GM21723 (cell line): Measurements from ENCODE around the gene TMEM186.
"Not testable (repeated sequence)": the region's sequence is repeated elsewhere in the genome, so short reads cannot be mapped to it uniquely, and the experiment has no call there.

Experiments
- ATAC-seq: cut with Tn5 transposase; IDR thresholded peaks from one replicate; pipeline ENCODE4 v1.9.1; 2021; ENCODE audit warnings: mild to moderate bottlenecking, moderate library complexity; ENCODE audit not compliant: unreplicated experiment

TMEM186 gene

DNA sequence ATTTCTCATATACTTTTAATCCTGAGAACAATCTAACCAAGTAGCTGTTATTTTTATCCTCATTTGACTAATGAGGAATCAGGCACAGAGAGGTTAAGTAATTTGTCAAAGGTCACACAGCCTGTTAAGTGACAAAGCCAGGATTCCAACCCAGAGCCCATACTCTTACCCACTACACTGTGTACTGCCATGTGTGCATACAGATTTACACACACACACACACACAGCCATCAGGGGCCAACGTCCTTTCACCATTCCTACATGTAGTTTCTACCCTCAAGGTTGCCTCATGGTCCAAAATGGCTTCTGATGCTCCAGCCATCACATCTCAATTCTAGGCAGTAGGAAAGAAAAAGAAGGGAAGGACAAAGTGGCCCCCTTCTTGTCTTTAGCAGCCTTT is 22.1 kb downstream of the TMEM186 start:
- ATAC-seq, result no peak

- no peak for ATAC-seq
Measured at GRCh38 chr16:8774208-8774607, 23.2 kb downstream of the TMEM186 start.

- no peak for ATAC-seq
Measured at GRCh38 chr16:8773537-8773936, 23.9 kb downstream of the TMEM186 start.

- ATAC-seq, result no peak
Measured at GRCh38 chr16:8768692-8769091, 28.7 kb downstream of the TMEM186 start.

GRCh38 chr16:8768283-8768682 is 29.2 kb downstream of the TMEM186 start:
- no peak for ATAC-seq

GRCh38 chr16:8767176-8767575 is 30.3 kb downstream of the TMEM186 start:
- no peak for ATAC-seq

GRCh38 chr16:8764525-8765250 is 32.8 kb downstream of the TMEM186 start:
- ATAC-seq, result no peak

- no peak for ATAC-seq
Measured at GRCh38 chr16:8763899-8764298, 33.5 kb downstream of the TMEM186 start.

DNA sequence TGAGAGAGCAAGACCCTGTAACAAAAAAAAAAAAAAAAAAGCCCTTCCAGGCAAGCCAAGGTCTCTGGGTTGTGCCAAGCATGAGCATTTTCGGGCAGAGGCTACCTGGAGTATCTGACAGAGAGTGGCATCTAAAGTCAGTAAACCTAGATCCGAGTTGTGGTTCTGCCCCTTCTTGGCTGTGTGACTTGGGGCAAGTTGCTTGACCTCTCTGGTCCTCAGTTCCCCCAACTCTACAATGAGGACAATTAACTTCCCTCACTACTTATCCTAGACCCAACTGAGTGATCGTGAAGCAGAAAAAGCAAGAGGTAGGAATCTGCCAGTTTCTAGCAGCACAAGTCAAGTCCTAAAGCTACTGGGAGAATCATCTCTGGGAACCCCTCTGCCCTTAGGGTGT is 34.4 kb downstream of the TMEM186 start:
- ATAC-seq, result no peak

DNA sequence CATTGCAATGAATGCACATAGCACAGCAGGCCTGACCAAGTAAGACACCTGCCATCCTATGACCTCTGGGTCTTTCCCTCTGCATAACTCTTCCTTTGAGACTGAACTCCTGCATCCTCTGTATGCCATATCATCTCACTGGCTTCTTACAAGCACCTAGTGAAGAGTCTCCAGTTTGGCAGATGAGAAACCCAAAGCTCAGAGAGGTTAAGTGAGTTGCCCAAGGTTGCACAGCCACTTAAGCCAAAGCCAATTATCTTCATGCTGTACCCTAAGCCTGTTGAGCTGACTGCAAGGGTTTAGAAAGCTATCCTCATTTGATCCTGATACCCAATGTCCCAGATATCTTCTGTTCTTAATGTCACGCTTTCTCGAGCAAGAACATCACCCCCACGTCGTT is 35.2 kb downstream of the TMEM186 start:
- no peak for ATAC-seq

DNA sequence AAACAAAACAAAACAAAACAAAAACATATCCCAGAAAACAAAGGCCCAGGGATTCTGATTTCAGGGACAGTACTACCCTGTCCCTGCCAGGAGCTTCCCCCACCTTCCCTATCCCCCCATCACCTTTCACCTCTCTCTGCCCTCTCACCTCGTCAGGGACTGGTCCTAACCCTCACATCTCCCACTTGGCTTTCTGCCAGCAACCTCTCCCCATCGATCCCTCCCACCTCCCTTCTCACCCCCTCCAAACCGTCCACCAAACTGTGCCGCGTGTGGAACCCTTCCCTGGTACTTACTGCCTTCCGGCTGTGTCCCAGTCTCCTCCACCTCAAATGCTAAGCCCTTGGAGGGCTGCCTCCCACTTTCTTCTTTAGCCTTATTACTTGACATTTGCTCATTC is 36.4 kb downstream of the TMEM186 start:
- ATAC-seq, result no peak

- ATAC-seq, result no peak
Measured at GRCh38 chr16:8760021-8760420, 37.4 kb downstream of the TMEM186 start.

GRCh38 chr16:8758022-8758421 is 39.4 kb downstream of the TMEM186 start:
- no peak for ATAC-seq

DNA sequence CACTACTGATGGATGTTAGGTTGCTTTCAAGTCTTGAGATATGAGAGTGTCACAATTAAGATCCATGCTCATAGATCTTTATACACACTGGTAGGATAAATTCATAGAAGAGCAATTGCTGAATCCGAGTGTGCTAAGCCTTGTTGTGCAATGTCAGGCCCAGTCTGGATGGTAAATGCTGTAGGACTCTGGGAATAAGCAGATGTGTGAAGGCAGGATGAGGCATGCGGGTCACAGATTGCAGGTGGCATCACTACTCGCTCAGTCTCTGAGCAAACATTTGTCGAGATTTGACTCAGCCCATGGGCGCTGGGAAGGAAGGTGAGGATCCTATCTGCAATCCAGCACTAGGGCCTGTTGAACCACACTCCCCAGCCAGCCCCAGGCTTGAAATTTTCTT is 40.7 kb downstream of the TMEM186 start:
- no peak for ATAC-seq

GRCh38 chr16:8753416-8754054 is 43.9 kb downstream of the TMEM186 start:
- no peak for ATAC-seq

DNA sequence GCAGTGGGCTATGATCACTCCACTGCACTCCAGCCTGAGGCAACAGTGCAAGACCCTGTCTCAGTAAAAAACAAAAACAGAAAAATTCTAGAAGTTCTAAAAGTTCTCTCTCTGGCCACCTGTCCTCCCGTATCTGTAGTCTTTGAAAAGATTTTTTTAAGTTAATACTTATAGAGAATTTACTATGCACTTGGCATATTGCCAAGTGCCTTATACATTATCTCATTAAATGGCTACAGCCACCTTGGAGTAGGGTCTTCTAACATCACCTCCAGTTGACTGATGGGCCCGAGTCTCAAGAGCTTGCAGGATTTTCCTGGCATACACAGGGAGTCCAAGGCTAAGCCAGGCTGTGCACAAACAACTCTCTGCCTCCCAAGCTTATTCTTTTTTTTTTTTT is 44.7 kb downstream of the TMEM186 start:
- no peak for ATAC-seq

- no peak for ATAC-seq
Measured at GRCh38 chr16:8751481-8752311, 45.7 kb downstream of the TMEM186 start.

GRCh38 chr16:8748944-8749343 is 48.5 kb downstream of the TMEM186 start:
- not testable (repeated sequence) for ATAC-seq
